Measurements from ENCODE around the gene BAD. TPM values are rescaled to one million over a fixed set of nuclear protein-coding genes. Genes with fewer than 3 reads are reported as not detected.
A peak's percentile ranks its signal among the peaks of the same experiment; 100 is the strongest.
"Not testable (repeated sequence)": the region's sequence is repeated elsewhere in the genome, so short reads cannot be mapped to it uniquely, and the experiment has no call there.

Gene BAD
- total RNA-seq = 10 to 100 TPM; 23.7 to 24.2 TPM

GRCh38 chr11:64284048-64284961, at the start of gene BAD:
TSS of gene BAD (minus strand) at chr11:64284665. CDS start at chr11:64284368, 297 bp downstream.
- CTCF ChIA-PET = interaction anchor here (0.6 to 4.6 kb wide), 13 partner anchors 10 to 1409 kb away, joined by 3 to 61 read pairs (median 3); partner anchors contain the start of genes CATSPERZ, FERMT3, FKBP2 and PLCB3
- peak within 1 kb of the TSS; percentile 91 for H3K27ac Mint-ChIP-seq
- H3K27me3 Mint-ChIP-seq = no peaks in the 10 kb centered on the region
- intact Hi-C loops (cut with micrococcal nuclease) = loop anchor here (2.0 kb wide), 1 partner anchor 44 kb away; the partner anchor contains the start of gene FKBP2
- H3K9me3 Mint-ChIP-seq = no peaks in the 10 kb centered on the region
- POLR2A ChIA-PET = interaction anchor here (0.6 to 4.0 kb wide), 13 partner anchors 9 to 80 kb away, joined by 3 to 33 read pairs (median 4); partner anchors contain the start of genes ESRRA, FERMT3, FKBP2 and NUDT22
- peaks cover 4% of the 10 kb centered on the region for H3K36me3 Mint-ChIP-seq
- peaks cover 14% of the 10 kb centered on the region for H3K4me1 Mint-ChIP-seq (ENCODE audit: low read depth)
- peak; percentile 96 for DNase-seq
- H3K4me3 Mint-ChIP-seq = peak within 1 kb of the TSS; percentile 83

GRCh38 chr11:64333556-64333955, 49.1 kb upstream of the BAD start:
- Mint-ChIP-seq H3K27ac (no peak overlapping the region), H3K27me3 (no peaks in the 10 kb centered on the region), H3K9me3 (no peaks in the 10 kb centered on the region), H3K36me3 (peaks cover 13% of the 10 kb centered on the region), H3K4me3 (no peak overlapping the region), H3K4me1 (ENCODE audit: low read depth) (peaks cover 26% of the 10 kb centered on the region)
- intact Hi-C loops (cut with micrococcal nuclease) = no loop called here
- DNase-seq = no peak
- POLR2A ChIA-PET = no interaction called here
- CTCF ChIA-PET = interaction anchor here (1.5 to 6.0 kb wide), 3 partner anchors 8 to 19 kb away, joined by 3 to 97 read pairs (median 34); partner anchors contain the start of genes CCDC88B, PRDX5 and TRMT112

DNA sequence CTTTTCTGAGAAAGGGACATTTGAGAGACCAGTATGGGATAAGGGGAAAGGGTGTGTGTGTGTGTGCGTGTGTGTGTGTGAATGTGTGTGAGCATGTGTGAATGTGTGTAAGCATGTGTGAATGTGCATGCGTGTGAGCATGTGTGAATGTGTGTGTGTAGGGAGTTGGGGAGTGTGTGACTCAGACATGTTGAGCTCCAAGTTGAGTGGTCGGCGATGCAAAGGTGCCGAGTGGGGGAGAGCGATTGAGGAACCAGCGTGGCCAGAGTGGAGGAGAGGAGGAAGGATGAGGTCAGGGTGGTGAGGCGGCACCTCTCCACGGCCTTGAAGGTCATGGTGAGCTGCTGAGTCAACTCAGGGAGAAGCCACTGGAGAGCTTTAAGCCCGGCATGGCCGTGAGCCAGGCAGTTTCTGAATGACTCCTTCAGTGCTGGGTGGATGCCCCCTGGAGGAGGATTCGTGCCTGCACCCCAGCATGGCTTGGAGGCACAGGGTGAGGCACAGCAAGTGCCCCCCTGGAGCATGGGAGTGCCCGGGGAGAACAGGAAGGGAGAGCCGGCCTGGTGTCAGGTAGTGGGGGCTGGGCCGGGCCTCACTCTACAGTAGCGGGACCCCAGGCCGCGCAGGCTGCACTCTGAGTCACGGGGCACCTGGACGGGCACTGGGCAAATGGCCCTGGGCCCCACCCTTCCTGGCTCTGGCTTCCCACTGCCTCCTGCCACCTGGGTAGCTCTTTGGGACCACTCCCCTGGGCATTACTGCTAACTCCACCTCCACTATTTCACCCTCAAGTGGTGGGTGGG, 47.3 kb upstream of the BAD start:
- Mint-ChIP-seq H3K4me3 (no peak overlapping the region), H3K27me3 (no peaks in the 10 kb centered on the region), H3K36me3 (peaks cover 2% of the 10 kb centered on the region), H3K27ac (peak overlapping the region; percentile 47), H3K9me3 (no peaks in the 10 kb centered on the region), H3K4me1 (ENCODE audit: low read depth) (peaks cover 18% of the 10 kb centered on the region)
- intact Hi-C loops (cut with micrococcal nuclease) = loop anchor here (1.0 kb wide), 1 partner anchor 14 kb away; the partner anchor contains the start of gene TRMT112
- CTCF ChIA-PET = interaction anchor here (0.6 to 6.0 kb wide), 23 partner anchors 8 to 332 kb away, joined by 3 to 97 read pairs (median 4); partner anchors contain the start of genes CCDC88B, ESRRA, FERMT3 and PPP1R14B
- peak; percentile 90 for DNase-seq
- POLR2A ChIA-PET = interaction anchor here (0.9 to 2.6 kb wide), 5 partner anchors 9 to 91 kb away, joined by 3 to 20 read pairs (median 4); partner anchors contain the start of genes FKBP2, PRDX5 and TRMT112

DNA sequence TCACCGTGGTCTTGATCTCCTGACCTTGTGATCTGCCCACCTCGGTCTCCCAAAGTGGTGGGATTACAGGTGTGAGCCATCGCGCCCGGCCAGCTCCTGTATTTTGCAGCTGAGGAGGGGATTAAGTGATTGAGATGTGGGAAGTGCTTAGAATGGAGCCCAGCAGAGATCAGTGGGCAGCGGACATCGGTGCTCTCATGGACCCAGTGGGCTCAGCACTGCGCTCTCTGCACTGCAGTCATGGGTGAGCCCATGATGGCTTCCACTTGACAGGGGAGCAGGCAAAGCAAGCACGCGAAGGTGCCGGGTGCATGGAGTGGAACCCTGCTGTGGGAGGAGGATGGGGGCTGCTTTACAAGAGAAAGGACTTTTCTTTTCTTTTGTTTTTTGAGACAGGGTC, 46.4 kb upstream of the BAD start:
- DNase-seq = no peak
- Mint-ChIP-seq H3K4me1 (ENCODE audit: low read depth) (peaks cover 16% of the 10 kb centered on the region), H3K4me3 (no peak overlapping the region), H3K27me3 (no peaks in the 10 kb centered on the region), H3K9me3 (no peaks in the 10 kb centered on the region), H3K36me3 (peaks cover 2% of the 10 kb centered on the region), H3K27ac (no peak overlapping the region)
- intact Hi-C loops (cut with micrococcal nuclease) = loop anchor here (1.0 kb wide), 1 partner anchor 14 kb away; the partner anchor contains the start of gene TRMT112
- ChIA-PET POLR2A (interaction anchor here (1.2 to 2.6 kb wide), 4 partner anchors 9 to 26 kb away, joined by 3 to 20 read pairs (median 5); partner anchors contain the start of genes PRDX5 and TRMT112), CTCF (interaction anchor here (0.7 to 6.0 kb wide), 11 partner anchors 10 to 126 kb away, joined by 3 to 97 read pairs (median 4); partner anchors contain the start of genes CCDC88B, ESRRA, PRDX5 and RPS6KA4)

GRCh38 chr11:64327993-64328392, 43.5 kb upstream of the BAD start:
- CTCF ChIA-PET = no interaction called here
- intact Hi-C loops (cut with micrococcal nuclease) = no loop called here

DNA sequence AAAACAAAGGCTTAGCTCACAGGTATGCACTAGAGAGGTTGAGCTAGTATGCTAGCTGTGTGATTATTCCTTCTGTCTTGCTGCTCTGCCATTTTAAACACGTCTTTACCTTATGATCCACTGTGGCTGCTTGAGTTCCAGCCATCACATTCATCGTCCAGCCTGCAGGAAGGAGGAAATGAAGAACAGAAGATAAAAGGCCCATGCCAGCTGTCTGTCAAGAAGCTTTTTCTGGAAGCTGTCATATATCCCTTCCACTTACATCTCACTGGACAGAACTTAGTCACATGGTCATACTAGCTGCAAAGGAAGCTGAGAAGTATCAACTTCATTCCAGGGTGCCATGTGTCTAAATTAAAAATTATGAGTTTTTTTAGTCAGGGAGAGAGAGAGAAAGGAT, 42.9 kb upstream of the BAD start:
- Mint-ChIP-seq H3K4me3 (no peak overlapping the region), H3K4me1 (ENCODE audit: low read depth) (peaks cover 9% of the 10 kb centered on the region), H3K27me3 (no peaks in the 10 kb centered on the region), H3K9me3 (no peaks in the 10 kb centered on the region), H3K36me3 (no peaks in the 10 kb centered on the region), H3K27ac (no peak overlapping the region)
- no peak for DNase-seq
- ChIA-PET CTCF (interaction anchor here (0.6 to 1.0 kb wide), 2 partner anchors 10 to 11 kb away, joined by 3 read pairs; partner anchors contain the start of gene TRMT112), POLR2A (no interaction called here)
- intact Hi-C loops (cut with micrococcal nuclease) = no loop called here

More at GRCh38 chr11:64327993-64328392, 43.5 kb upstream of the BAD start:
- Mint-ChIP-seq H3K9me3 (no peaks in the 10 kb centered on the region), H3K27me3 (no peaks in the 10 kb centered on the region), H3K4me1 (ENCODE audit: low read depth) (peaks cover 9% of the 10 kb centered on the region), H3K27ac (no peak overlapping the region), H3K36me3 (no peaks in the 10 kb centered on the region), H3K4me3 (no peak overlapping the region)
- POLR2A ChIA-PET = no interaction called here
- no peak for DNase-seq

- no peak for DNase-seq
- CTCF ChIA-PET = interaction anchor here (1.3 kb wide), 1 partner anchor 20 kb away, joined by 3 read pairs; no protein-coding TSS in a partner anchor
- no peak overlapping the region for H3K4me3 Mint-ChIP-seq
- intact Hi-C loops (cut with micrococcal nuclease) = no loop called here
- no peaks in the 10 kb centered on the region for H3K27me3 Mint-ChIP-seq
- POLR2A ChIA-PET = interaction anchor here (0.6 kb wide), 1 partner anchor 15 kb away, joined by 3 read pairs; no protein-coding TSS in a partner anchor
- H3K9me3 Mint-ChIP-seq = no peaks in the 10 kb centered on the region
- peaks cover 2% of the 10 kb centered on the region for H3K4me1 Mint-ChIP-seq (ENCODE audit: low read depth)
- H3K27ac Mint-ChIP-seq = no peak overlapping the region
- H3K36me3 Mint-ChIP-seq = peaks cover 9% of the 10 kb centered on the region
These were observed 40.4 kb upstream of the BAD start for GRCh38 chr11:64324692-64325469.

DNA sequence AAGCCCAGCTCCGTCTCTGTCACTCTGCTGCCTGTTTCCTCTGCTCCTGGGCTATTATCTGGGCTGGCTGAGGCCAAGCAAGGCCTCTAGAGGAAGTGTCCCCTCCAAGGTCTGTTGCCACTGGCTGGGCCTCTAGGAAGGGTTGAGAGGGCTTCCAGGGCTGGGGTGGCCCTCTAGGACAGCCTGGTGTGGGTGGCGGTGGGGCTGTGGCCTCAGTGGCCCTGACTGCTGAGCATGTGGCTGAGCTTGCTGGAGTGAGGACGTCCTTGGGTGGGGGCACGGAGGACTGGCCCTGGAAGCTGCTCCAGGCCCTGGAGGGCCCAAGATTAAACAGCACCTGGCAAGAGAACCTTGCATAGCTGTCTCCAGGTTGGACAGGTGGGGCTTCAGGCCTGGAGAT, 39.5 kb upstream of the BAD start:
- DNase-seq; H3K4me1 Mint-ChIP-seq (ENCODE audit: low read depth); H3K27me3 Mint-ChIP-seq; H3K27ac Mint-ChIP-seq; H3K4me3 Mint-ChIP-seq; POLR2A ChIA-PET; intact Hi-C loops (cut with micrococcal nuclease); H3K36me3 Mint-ChIP-seq; H3K9me3 Mint-ChIP-seq: not testable (repeated sequence)
- CTCF ChIA-PET = interaction anchor here (1.0 kb wide), 1 partner anchor 8 kb away, joined by 4 read pairs; no protein-coding TSS in a partner anchor

DNA sequence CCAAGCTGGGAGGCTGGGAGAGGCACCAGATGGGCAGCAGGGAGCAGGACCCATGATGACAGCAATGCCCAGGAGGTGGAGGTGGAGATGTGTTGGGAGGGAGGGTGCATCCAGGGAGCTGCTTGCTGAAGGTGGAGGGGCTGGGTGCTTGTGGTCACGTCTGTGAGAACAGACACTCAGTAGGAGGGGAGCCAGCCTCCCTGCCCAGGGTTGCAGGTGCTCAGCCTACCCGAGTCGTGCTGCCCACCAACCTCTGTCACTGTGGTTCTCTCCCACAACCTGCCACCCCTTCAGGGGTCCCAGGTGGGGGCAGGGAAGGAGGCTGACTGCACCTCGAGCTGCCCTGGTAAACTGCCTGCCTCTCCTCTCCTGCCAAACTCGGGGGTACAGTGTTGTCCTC, 38.9 kb upstream of the BAD start:
- H3K36me3 Mint-ChIP-seq = peaks cover 9% of the 10 kb centered on the region
- no peak overlapping the region for H3K27ac Mint-ChIP-seq
- CTCF ChIA-PET = interaction anchor here (1.0 kb wide), 1 partner anchor 8 kb away, joined by 4 read pairs; no protein-coding TSS in a partner anchor
- H3K4me1 Mint-ChIP-seq (ENCODE audit: low read depth) = peaks cover 12% of the 10 kb centered on the region
- POLR2A ChIA-PET = no interaction called here
- H3K9me3 Mint-ChIP-seq = no peaks in the 10 kb centered on the region
- no peak for DNase-seq
- no peak overlapping the region for H3K4me3 Mint-ChIP-seq
- intact Hi-C loops (cut with micrococcal nuclease) = no loop called here
- H3K27me3 Mint-ChIP-seq = no peaks in the 10 kb centered on the region

DNA sequence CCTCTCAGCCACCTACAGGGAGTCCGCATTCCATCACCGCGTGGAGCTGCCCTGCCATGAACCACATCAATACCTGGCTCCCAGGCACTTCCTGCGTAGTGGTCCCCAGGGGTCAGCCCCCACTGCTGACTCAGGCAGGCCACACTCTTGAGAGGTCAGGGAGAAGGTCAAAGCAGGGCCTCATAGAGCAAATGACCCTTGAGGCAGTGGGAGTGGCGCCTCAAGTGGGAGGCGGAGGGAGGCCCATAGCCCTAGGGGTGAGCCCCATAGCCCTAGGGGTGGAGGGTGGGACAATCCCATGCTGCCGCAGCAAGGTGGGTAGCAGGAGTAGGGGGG, 38.4 kb upstream of the BAD start:
- no peak for DNase-seq
- no peaks in the 10 kb centered on the region for H3K27me3 Mint-ChIP-seq
- ChIA-PET CTCF (no interaction called here), POLR2A (interaction anchor here (1.1 kb wide), 1 partner anchor 8 kb away, joined by 4 read pairs; no protein-coding TSS in a partner anchor)
- H3K9me3 Mint-ChIP-seq = no peaks in the 10 kb centered on the region
- H3K27ac Mint-ChIP-seq = no peak overlapping the region
- peaks cover 12% of the 10 kb centered on the region for H3K4me1 Mint-ChIP-seq (ENCODE audit: low read depth)
- H3K4me3 Mint-ChIP-seq = no peak overlapping the region
- intact Hi-C loops (cut with micrococcal nuclease) = no loop called here
- peaks cover 12% of the 10 kb centered on the region for H3K36me3 Mint-ChIP-seq

DNA sequence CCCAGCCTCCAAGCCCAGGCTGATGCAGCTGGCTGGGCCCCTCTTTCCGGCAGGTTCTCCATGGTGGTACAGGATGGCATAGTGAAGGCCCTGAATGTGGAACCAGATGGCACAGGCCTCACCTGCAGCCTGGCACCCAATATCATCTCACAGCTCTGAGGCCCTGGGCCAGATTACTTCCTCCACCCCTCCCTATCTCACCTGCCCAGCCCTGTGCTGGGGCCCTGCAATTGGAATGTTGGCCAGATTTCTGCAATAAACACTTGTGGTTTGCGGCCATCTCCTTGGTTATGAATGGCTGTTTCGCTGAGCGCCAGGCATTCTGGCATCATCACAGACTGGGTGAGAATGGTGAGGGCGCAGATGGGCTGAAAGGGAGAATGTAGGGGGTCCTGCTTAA, 37.1 kb upstream of the BAD start:
- intact Hi-C loops (cut with micrococcal nuclease) = no loop called here
- no peaks in the 10 kb centered on the region for H3K27me3 Mint-ChIP-seq
- no peak overlapping the region for H3K4me3 Mint-ChIP-seq
- peaks cover 21% of the 10 kb centered on the region for H3K36me3 Mint-ChIP-seq
- DNase-seq = no peak
- CTCF ChIA-PET = no interaction called here
- POLR2A ChIA-PET = interaction anchor here (1.1 kb wide), 1 partner anchor 10 kb away, joined by 4 read pairs; no protein-coding TSS in a partner anchor
- H3K27ac Mint-ChIP-seq = no peak overlapping the region
- peaks cover 16% of the 10 kb centered on the region for H3K4me1 Mint-ChIP-seq (ENCODE audit: low read depth)
- no peaks in the 10 kb centered on the region for H3K9me3 Mint-ChIP-seq

Measured in activated CD4-positive, alpha-beta memory T cell treated with anti-CD3 and anti-CD28 coated beads for 36 hours (primary cell).